Coronary artery (tissue), 2 donors: ENCODE measurements around the gene IQGAP2.

Source experiments
- DNase-seq: peaks from one replicate; pipeline ENCODE4 v3.0.0-alpha.2; 2017; ENCODE audit warnings: low spot score
- H3K27ac ChIP-seq, 2 donors: fragments of 200-600 bp; sonication (generic); one replicate each; pipeline ENCODE4 v1.5.1; 2016 to 2019
- H3K4me3 ChIP-seq: fragments of 200-600 bp; sonication (generic); 2 replicates; pipeline ENCODE4 v1.5.1; 2016; ENCODE audit warnings: mild to moderate bottlenecking, moderate library complexity
- CTCF ChIP-seq: fragments of 200-600 bp; sonication (generic); IDR thresholded peaks from one replicate; pipeline ENCODE4 v1.5.1; 2019; ENCODE audit warnings: antibody characterized with exemption

IQGAP2 gene

GRCh38 chr5:76482984-76483383, 79.9 kb downstream of the IQGAP2 start:
- no peak for TF ChIP-seq CTCF
- no peak for DNase-seq
- H3K27ac ChIP-seq: no peak overlapping the region
- no peak overlapping the region for H3K4me3 ChIP-seq

GRCh38 chr5:76483433-76483832, 80.3 kb downstream of the IQGAP2 start:
- no peak for DNase-seq
- TF ChIP-seq CTCF: no peak
- no peak overlapping the region for H3K27ac ChIP-seq
- no peak overlapping the region for H3K4me3 ChIP-seq

- TF ChIP-seq CTCF: no peak
- Histone ChIP-seq H3K27ac (no peak overlapping the region), H3K4me3 (no peak overlapping the region)
- no peak for DNase-seq
Observed at GRCh38 chr5:76483881-76484280, 80.8 kb downstream of the IQGAP2 start.

- TF ChIP-seq CTCF: no peak
- H3K4me3 ChIP-seq: no peak overlapping the region
- DNase-seq: no peak
- H3K27ac ChIP-seq: no peak overlapping the region
Observed at GRCh38 chr5:76485511-76485910, 82.4 kb downstream of the IQGAP2 start.

GRCh38 chr5:76487386-76487785, 84.3 kb downstream of the IQGAP2 start:
- Histone ChIP-seq H3K4me3 (no peak overlapping the region), H3K27ac (no peak overlapping the region)
- no peak for DNase-seq
- no peak for TF ChIP-seq CTCF

- Histone ChIP-seq H3K4me3 (no peak overlapping the region), H3K27ac (no peak overlapping the region)
- DNase-seq: no peak
- no peak for TF ChIP-seq CTCF
Observed at GRCh38 chr5:76487821-76488220, 84.7 kb downstream of the IQGAP2 start.

GRCh38 chr5:76488969-76489368, 85.9 kb downstream of the IQGAP2 start:
- Histone ChIP-seq H3K27ac (no peak overlapping the region), H3K4me3 (no peak overlapping the region)
- no peak for DNase-seq
- no peak for TF ChIP-seq CTCF
